C4-2B (cell line): ENCODE data around the gene PTPRD.

Source experiments
- CTCF ChIP-seq: fragments of 450-650 bp; conservative IDR thresholded peaks from 2 replicates; pipeline ENCODE4 v1.5.1; 2017; ENCODE audit warnings: mild to moderate bottlenecking
- ZFX ChIP-seq: fragments of 450-650 bp; IDR thresholded peaks from 2 replicates; pipeline ENCODE4 v1.6.1; 2017

- TF ChIP-seq CTCF, result no peak
- TF ChIP-seq ZFX, result no peak
These were observed 571.0 kb downstream of the PTPRD start for GRCh38 chr9:10041726-10042229.
